Spleen (tissue), 11 donors: ENCODE measurements around the gene CCDC102B. TPM values are rescaled to one million over a fixed set of nuclear protein-coding genes. Genes with fewer than 3 reads are reported as not detected.

Experiments used
- DNase-seq: peaks from one replicate; pipeline ENCODE4 v3.0.0-alpha.2; 2020
- H3K27ac ChIP-seq, 8 donors: fragments of 200-600 bp; sonication (generic) in 7 of 8; 1 replicate in 4 of 8; 2 replicates in 4 of 8; pipeline versions ENCODE4 v1.5.0 to v1.8.0; 2016 to 2021; ENCODE audit warnings: inconsistent platforms in 4 of 8, mild to moderate bottlenecking in 4 of 8, moderate library complexity in 1 of 8
- H3K27me3 ChIP-seq, 7 donors: fragments of 200-600 bp; sonication (generic) in 6 of 7; replicated peaks in 1 of 7; 1 replicate in 4 of 7; 2 replicates in 3 of 7; pipeline versions ENCODE4 v1.5.0 to v1.8.0; 2016 to 2021; ENCODE audit warnings: inconsistent platforms in 3 of 7, mild to moderate bottlenecking in 1 of 7
- H3K36me3 ChIP-seq, 6 donors: fragments of 200-600 bp; sonication (generic) in 5 of 6; 1 replicate in 4 of 6; 2 replicates in 2 of 6; pipeline versions ENCODE4 v1.5.0 to v1.8.0; 2016 to 2021; ENCODE audit warnings: inconsistent platforms in 2 of 6
- H3K4me1 ChIP-seq, 6 donors: fragments of 200-600 bp; sonication (generic) in 5 of 6; 1 replicate in 3 of 6; 2 replicates in 3 of 6; pipeline versions ENCODE4 v1.5.0 to v1.8.0; 2016 to 2021; ENCODE audit warnings: inconsistent platforms in 3 of 6
- H3K4me3 ChIP-seq, 8 donors: fragments of 200-600 bp; sonication (generic) in 7 of 8; 1 replicate in 4 of 8; 2 replicates in 4 of 8; pipeline versions ENCODE4 v1.5.0 to v1.8.0; 2016 to 2021; ENCODE audit warnings: inconsistent platforms in 4 of 8, mild to moderate bottlenecking in 4 of 8, moderate library complexity in 2 of 8
- H3K9me3 ChIP-seq, 8 donors: fragments of 200-600 bp; sonication (generic) in 7 of 8; 1 replicate in 4 of 8; 2 replicates in 4 of 8; pipeline versions ENCODE4 v1.5.0 to v1.8.0; 2016 to 2021; ENCODE audit warnings: inconsistent platforms in 4 of 8
- POLR2A ChIP-seq, 3 donors: fragments of 450-650 bp; IDR thresholded peaks; one replicate each; pipeline ENCODE4 v1.5.1; 2017; ENCODE audit warnings: antibody characterized with exemption in 3 of 3, mild to moderate bottlenecking in 1 of 3
- POLR2AphosphoS5 ChIP-seq, 3 donors: sonication (generic); formaldehyde crosslinking; IDR thresholded peaks; one replicate each; pipeline ENCODE4 v1.5.1; 2017; ENCODE audit warnings: antibody characterized with exemption in 3 of 3
- WGBS, 5 donors: extraction: QIAGEN DNeasy Blood & Tissue Kit in 3 of 5; methylation state at CpG; one replicate each; pipeline versions ENCODE4 v1.1.5 to v1.1.7; 2013 to 2018; 5-methylcytosine and 5-hydroxymethylcytosine counted together
- intact Hi-C: fragments of 100-400 bp; cut with DNase I; formaldehyde crosslinking; loops from one replicate; pipeline ENCODE4 v1.15.0; 2023; ENCODE audit warnings: low total_unique reads
- polyA plus RNA-seq, 3 donors: library from polyadenylated mRNA; stranded (reverse); fragments of 200-250 nt; gene quantifications; one replicate each; pipeline ENCODE4 v1.2.1, GENCODE V29; 2013
- total RNA-seq, 7 donors: library from RNA; depleted of rRNA in 3 of 7; stranded (reverse); fragments of >200 nt in 3 of 7; fragmentation: NEBNext Ultra II Directional in 4 of 7; extraction: Animal tissue kit (Norgen Biotek cat#: 25700) in 4 of 7; gene quantifications; one replicate each; pipeline versions ENCODE4 v1.1.0 to v1.2.1, GENCODE V29; 2016 to 2021
- TF ChIP-seq, protein P1 (sequence below), 11 experiments: fragments of 200-600 bp in 7 of 11; fragments of 450-650 bp in 4 of 11; sonication (generic) in 4 of 11; IDR thresholded peaks in 8 of 11; conservative IDR thresholded peaks in 3 of 11; 1 replicate in 7 of 11; 2 replicates in 4 of 11; pipeline versions ENCODE4 v1.4.0 to v1.8.0; 2016 to 2021; ENCODE audit warnings: antibody characterized with exemption in 11 of 11, inconsistent platforms in 4 of 11, mild to moderate bottlenecking in 1 of 11
- donor health status: healthy with polysubstance abuse.
- donor health status: DM: no; HTN: no; CAD: no; lungs with moderate emphysema.
- donor health status: DM: no; HTN: no; CAD: no.
- donor health status: Bipolar disorder and iron deficiency.
- donor health status: healthy.
- donor health status: DM: no; HTN: no; CAD: no.
- donor health status: DM: yes; HTN: yes; CAD: no.

CCDC102B gene
- total and polyA plus RNA-seq, 10 donors: 3.2 to 14.7 (median 7.0) TPM

DNA sequence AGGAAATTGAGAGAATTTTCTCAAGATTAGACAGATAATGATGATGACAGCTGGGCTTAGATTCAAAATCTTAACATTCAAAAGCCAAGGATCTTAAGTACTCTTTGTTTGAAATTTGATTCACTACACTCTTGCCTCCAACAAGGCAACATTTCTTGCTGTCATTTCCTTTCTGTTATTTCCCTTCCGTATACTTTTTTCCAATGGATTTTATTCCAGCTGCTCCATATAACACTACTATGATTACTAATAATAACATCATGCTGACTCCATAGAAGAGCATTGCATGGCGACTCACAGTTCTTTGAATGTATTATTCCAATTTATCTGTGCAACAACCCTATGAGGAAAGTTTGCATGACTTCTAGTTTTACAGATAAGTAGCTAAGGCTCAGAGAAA lies 33.9 kb upstream of the CCDC102B start:
- Histone ChIP-seq H3K27me3 (no peaks in the 10 kb centered on the region), H3K4me3 (no peak overlapping the region), H3K9me3 (peaks cover 0 to 11% (median 9%) of the 10 kb centered on the region in 8 donors), H3K36me3 (no peaks in the 10 kb centered on the region), H3K4me1 (no peaks in the 10 kb centered on the region), H3K27ac (no peak overlapping the region)
- intact Hi-C loops: no loop called here
- TF ChIP-seq, protein P1, sequence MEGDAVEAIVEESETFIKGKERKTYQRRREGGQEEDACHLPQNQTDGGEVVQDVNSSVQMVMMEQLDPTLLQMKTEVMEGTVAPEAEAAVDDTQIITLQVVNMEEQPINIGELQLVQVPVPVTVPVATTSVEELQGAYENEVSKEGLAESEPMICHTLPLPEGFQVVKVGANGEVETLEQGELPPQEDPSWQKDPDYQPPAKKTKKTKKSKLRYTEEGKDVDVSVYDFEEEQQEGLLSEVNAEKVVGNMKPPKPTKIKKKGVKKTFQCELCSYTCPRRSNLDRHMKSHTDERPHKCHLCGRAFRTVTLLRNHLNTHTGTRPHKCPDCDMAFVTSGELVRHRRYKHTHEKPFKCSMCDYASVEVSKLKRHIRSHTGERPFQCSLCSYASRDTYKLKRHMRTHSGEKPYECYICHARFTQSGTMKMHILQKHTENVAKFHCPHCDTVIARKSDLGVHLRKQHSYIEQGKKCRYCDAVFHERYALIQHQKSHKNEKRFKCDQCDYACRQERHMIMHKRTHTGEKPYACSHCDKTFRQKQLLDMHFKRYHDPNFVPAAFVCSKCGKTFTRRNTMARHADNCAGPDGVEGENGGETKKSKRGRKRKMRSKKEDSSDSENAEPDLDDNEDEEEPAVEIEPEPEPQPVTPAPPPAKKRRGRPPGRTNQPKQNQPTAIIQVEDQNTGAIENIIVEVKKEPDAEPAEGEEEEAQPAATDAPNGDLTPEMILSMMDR (IDR thresholded peaks at IDR 0.05 in 8 of 11, conservative IDR thresholded peaks at IDR 0.05 in 3 of 11): no peak
- no peak for TF ChIP-seq POLR2A (IDR thresholded peaks at IDR 0.05)
- no peak for TF ChIP-seq POLR2AphosphoS5 (IDR thresholded peaks at IDR 0.05)
- WGBS, 5 donors: 77 to 92% (median 85%) methylated on average over 2 of the region's 2 CpGs
- DNase-seq: no peak

DNA sequence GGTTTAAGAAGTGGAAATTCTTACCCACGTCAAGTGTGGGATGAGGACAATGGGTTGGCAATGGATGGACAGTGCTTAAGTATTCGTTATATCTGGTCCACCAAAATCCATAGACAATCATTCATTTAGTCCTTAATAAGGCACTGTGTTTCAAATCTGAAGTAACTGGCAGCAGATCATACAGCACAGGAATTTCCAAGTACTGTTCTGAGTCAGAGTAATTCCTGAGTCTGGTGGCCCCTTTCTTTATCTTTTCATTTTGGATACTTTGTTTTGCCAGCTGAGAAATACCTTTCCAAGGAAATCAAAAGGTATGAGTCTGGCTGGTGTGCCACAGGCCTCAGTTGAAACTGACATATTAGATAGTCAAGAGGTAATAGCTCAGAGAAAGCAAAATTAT lies 31.4 kb upstream of the CCDC102B start:
- TF ChIP-seq, protein P1 (IDR thresholded peaks at IDR 0.05 in 8 of 11, conservative IDR thresholded peaks at IDR 0.05 in 3 of 11): no peak
- no peak for TF ChIP-seq POLR2AphosphoS5 (IDR thresholded peaks at IDR 0.05)
- no peak for TF ChIP-seq POLR2A (IDR thresholded peaks at IDR 0.05)
- H3K9me3 ChIP-seq: peaks cover 0 to 6% (median 0%) of the 10 kb centered on the region in 8 donors
- intact Hi-C loops: no loop called here
- no peak overlapping the region for H3K4me3 ChIP-seq
- H3K27ac ChIP-seq: no peak overlapping the region
- no peaks in the 10 kb centered on the region for H3K36me3 ChIP-seq
- no peaks in the 10 kb centered on the region for H3K27me3 ChIP-seq
- no peaks in the 10 kb centered on the region for H3K4me1 ChIP-seq
- 81 to 90% (median 85%) methylated on average over 2 of the region's 2 CpGs for WGBS, 5 donors
- no peak for DNase-seq

- TF ChIP-seq POLR2AphosphoS5 (IDR thresholded peaks at IDR 0.05) (no peak), POLR2A (IDR thresholded peaks at IDR 0.05) (no peak)
- TF ChIP-seq, protein P1 (IDR thresholded peaks at IDR 0.05 in 8 of 11, conservative IDR thresholded peaks at IDR 0.05 in 3 of 11): no peak
- Histone ChIP-seq H3K27ac (no peak overlapping the region), H3K4me3 (no peak overlapping the region), H3K27me3 (no peaks in the 10 kb centered on the region), H3K36me3 (no peaks in the 10 kb centered on the region), H3K4me1 (no peaks in the 10 kb centered on the region), H3K9me3 (peaks cover 0 to 6% (median 0%) of the 10 kb centered on the region in 8 donors)
- no peak for DNase-seq
- intact Hi-C loops: no loop called here
- 85 to 90% (median 88%) methylated on average over 3 of the region's 3 CpGs for WGBS, 5 donors
These were observed 28.4 kb upstream of the CCDC102B start for GRCh38 chr18:68769461-68769860.

GRCh38 chr18:68772268-68772667 lies 25.6 kb upstream of the CCDC102B start:
- H3K27ac ChIP-seq: no peak overlapping the region
- 52 to 71% (median 61%) methylated on average over 2 of the region's 2 CpGs for WGBS, 5 donors
- DNase-seq: no peak
- no peaks in the 10 kb centered on the region for H3K27me3 ChIP-seq
- H3K4me1 ChIP-seq: no peaks in the 10 kb centered on the region
- peaks cover 0 to 6% (median 0%) of the 10 kb centered on the region in 8 donors for H3K9me3 ChIP-seq
- no peak overlapping the region for H3K4me3 ChIP-seq
- TF ChIP-seq, protein P1 (IDR thresholded peaks at IDR 0.05 in 8 of 11, conservative IDR thresholded peaks at IDR 0.05 in 3 of 11): no peak
- TF ChIP-seq POLR2AphosphoS5 (IDR thresholded peaks at IDR 0.05) (no peak), POLR2A (IDR thresholded peaks at IDR 0.05) (no peak)
- no peaks in the 10 kb centered on the region for H3K36me3 ChIP-seq
- intact Hi-C loops: no loop called here
